Limb (tissue), 2 donors: ENCODE data around the gene FGF1.
A peak's percentile ranks its signal among the peaks of the same experiment; 100 is the strongest.
"Not testable (repeated sequence)": the region's sequence is repeated elsewhere in the genome, so short reads cannot be mapped to it uniquely, and the experiment has no call there.

Source experiments
- DNase-seq, 2 donors: peaks; one replicate each; pipeline ENCODE4 v3.0.0-alpha.2; 2016; ENCODE audit errors: extremely low spot score in 2 of 2

The FGF1 gene

DNA sequence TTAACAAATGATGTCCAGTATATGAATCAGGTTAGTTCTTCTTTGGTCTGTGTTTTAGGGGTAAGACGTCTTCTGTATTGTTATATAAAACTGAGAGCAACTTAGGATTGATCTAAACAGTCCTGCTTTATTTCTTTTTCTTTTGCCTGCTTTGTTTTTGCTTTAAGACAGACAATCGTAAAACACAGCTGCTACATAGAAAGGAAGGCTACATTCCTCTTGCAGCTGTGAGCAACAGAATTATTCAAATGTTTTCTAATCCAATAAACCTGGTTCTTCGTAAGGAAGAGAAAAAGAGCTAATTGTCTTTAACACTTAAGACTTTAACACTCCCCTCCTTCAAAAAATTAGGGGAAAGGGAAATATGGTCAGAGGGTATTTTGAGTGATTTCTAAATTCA is 14.6 kb downstream of the FGF1 start:
- DNase-seq, result peak in 1 of 2 donors; percentile 62

- peak in 1 of 2 donors; percentile 64 for DNase-seq
These were observed 15.1 kb downstream of the FGF1 start for GRCh38 chr5:142670804-142671203.

DNA sequence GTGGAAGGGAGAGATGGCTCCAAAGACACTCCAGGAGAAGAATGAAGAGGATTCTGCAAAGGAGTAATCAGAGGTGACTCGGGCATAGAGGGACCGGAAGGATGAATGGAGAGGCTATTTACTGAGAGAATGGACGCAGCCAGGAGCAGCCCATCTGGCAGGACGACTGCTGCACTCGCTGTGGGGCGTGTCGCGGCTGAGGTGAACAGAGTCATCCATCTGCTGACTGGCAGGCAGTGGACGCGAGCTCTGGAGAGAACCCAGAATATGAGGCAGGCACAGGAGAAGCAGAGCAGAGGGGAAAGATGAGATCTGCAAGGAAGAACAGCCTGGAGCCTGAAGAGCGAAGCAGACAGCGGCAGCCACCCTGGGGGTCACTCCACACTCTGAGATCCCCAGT is 16.4 kb downstream of the FGF1 start:
- no peak for DNase-seq

DNA sequence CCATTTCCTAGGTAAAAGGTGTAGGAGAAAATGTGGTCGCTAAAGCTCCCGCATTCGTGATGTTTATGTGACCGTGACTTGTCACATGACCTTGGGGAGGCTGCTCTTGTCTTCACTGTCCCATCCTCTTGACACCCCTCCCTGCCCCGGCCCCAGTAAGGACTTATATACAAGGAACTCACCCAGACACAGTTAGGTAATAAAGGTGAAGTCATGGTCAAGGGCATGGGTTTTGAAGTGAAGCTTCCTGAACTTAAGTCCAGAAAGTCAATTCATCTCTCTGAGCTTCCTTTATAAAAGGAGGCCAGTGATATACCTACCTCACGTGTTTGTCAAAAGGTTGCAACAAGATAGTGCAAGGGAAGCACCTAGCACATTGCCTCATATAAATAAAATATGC is 17.6 kb downstream of the FGF1 start:
- no peak for DNase-seq

- no peak for DNase-seq
These were observed 18.1 kb downstream of the FGF1 start for GRCh38 chr5:142667831-142668230.

DNA sequence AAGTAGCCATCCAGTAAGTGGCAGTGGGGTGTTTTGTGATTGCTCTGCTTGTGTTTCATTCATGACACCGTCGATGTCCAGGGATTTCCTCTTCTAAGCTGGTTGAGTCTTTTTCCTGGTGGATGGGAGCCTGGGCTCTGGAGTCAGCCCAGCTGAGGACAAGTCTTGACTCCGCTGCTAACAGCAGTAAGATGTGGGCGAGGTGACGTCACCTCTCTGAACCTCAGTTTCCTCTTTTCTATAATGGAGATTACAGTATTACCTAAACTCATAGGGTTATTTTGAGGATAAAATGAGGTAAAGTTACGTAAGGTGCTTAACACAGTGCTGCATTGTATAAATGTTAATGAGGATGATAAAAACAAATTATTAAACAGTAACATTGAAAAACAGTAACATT is 21.3 kb downstream of the FGF1 start:
- no peak for DNase-seq

DNA sequence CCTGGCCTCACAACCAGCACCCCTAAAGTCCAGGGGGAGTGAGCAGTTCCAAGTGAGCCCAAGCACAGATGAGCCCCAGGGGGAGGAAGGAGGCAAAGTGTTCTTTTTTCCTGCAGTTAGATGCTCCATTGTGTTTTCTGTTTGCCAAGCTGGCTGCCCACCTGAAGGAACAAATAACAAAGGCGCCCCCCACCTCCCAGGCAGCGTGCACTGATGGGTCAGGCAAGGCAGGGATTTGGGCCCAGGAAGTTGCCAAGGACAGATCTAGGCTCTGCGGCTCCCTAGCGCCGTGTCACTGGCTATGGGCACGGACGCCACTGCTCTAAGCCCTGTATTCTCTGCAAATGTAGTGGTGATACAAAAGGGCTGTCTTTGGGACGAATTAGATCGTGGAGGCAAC is 21.8 kb downstream of the FGF1 start:
- DNase-seq, result no peak

DNA sequence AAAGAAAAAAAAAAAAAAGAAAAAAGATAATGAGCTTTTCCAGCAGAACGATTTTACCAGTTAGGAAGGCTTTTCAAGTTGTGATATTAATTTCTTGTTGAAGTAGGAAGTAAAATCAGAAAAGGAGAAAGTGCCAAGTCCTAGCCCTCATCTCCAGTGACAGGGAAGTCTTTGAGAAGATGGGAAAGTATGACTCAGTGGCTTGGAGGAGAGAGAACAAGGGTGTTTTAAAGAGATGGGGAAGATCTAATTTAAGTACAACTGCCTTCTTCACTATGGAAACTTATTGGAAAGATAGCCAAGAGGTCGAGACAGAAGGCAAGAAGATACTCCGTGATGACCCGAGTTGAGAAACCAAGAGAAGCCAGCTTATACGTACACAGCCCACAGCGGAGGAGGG is 22.6 kb downstream of the FGF1 start:
- DNase-seq, result no peak

DNA sequence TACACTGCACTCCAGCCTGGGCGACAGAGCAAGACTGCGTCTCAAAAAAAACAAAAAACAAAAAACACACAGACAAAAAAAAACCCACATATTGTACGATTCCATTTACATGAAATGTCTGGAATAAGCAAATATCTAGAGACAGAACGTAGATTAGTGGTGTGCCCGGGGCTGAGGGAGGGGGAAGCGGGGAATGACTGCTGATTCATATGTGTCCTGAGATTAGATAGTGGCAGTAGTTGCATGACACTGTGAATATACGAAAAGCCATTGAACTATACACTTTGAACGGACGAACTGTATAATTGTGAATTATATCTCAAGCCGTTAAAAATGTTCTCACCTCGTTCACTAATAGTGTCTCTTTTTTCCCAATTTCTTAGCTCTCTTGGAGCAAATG is 23.9 kb downstream of the FGF1 start:
- DNase-seq, result no peak

GRCh38 chr5:142661143-142661542 is 24.7 kb downstream of the FGF1 start:
- no peak for DNase-seq

GRCh38 chr5:142660731-142661130 is 25.2 kb downstream of the FGF1 start:
- no peak for DNase-seq

GRCh38 chr5:142660196-142660595 is 25.7 kb downstream of the FGF1 start:
- no peak for DNase-seq

- no peak for DNase-seq
These were observed 26.5 kb downstream of the FGF1 start for GRCh38 chr5:142659405-142659804.

GRCh38 chr5:142658278-142658677 is 27.6 kb downstream of the FGF1 start:
- DNase-seq, result no peak

DNA sequence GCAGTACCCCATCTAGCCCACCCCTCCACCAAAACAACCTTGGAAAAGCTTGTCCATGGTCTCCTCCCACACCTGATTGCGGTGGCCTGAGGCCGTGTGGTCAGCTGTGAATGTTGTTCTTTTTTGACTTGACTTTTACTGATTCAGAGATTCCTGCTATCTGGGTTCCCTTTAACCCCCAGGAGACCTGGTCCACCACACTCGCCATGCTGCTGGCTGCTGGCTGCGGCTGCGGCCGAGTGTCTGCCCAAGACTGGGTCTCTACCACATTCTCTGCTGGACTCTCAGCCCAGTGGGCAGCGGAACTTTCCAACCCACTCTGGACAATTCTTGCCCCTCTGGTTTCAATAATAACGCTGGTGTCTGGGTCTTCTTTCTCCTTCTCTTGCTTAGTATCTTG is 28.4 kb downstream of the FGF1 start:
- DNase-seq, result no peak

DNA sequence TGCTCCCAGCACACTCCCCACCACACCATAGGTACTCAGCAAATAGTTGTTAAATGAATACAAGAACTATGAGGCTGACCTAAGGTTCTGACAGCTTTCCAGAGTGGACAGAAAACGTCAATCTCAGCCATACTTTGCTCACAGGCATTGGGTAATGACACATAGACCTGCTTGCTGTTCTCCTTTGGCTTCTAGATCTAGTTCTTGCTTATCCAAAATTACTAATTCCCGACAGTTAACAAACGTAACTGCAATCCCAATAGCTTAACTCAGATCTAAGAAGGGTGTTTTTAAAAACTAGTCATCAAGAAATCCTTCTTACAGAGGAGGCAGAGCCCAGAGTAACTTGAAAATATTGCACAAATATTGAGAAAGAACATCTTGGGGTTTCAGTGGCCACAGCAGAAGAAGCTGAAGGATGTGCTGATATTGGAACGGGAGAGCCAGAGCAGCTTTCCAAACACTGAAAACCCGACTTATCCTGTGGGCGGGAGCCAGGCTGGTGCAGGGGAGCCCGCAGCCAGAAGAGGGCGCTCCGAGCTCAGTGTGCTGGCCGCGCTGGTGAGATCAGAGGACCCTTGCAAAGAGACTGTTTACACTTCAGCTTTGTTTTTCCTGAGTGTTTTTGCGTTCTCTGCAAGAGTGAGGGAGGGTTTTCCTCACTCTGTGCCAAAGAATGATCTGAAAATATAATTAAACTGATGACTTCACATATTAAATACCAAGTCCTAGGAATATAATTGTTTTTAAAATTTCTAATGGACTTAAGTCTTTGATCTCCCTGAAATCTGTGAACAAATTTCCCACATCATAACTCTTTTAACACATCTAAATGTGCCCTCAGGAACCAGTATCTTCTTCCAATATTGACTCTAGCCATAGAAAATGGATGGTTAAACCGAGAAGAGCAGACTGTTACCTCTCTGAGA is 30.3 kb downstream of the FGF1 start:
- DNase-seq, result peak; percentile 90 to 93

DNA sequence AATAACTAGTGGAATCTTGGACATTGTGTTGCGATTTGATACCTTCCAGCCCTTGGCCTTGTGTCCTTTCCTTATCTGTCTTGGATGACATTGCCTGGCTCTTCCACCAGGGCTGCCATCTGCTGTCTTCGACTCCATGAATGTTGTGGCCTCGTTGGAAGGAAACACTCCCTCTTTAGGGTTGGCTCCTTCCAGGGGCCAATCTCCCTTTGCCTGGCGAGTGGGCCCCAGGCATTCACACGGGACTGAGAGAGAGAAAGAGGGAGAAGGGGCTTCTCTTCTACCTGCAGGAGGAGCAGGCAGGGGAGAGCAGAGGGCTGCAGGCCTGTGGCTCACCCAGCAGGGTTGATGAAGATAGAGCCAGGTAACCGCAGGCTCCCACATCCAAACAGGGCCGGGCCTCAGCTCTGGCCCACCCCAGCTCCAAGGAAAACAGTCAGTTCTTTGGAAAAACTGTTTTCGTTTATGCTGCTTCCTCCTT is 31.3 kb downstream of the FGF1 start:
- DNase-seq, result no peak

DNA sequence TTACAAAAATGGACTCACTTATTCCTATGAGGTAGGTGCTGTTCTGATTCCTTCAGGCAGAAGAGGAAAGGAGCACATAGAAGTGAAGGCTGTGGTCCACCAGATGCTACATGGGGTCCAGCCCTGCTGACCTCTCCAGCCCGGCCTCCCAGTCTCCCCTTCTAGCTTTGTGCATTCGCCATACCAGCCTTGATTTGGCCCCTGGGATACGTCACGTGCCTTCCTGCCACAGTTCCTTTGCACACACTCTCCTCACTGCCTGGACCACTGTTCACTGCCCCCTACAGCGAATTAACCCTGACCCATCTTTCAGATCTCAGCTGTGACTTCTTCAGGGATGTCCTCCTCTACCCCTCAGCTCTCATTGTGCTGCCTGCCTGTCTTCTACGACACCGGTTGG is 32.6 kb downstream of the FGF1 start:
- no peak for DNase-seq

- DNase-seq, result no peak
These were observed 33.3 kb downstream of the FGF1 start for GRCh38 chr5:142652563-142652962.

- no peak for DNase-seq
These were observed 35.0 kb downstream of the FGF1 start for GRCh38 chr5:142650881-142651280.

DNA sequence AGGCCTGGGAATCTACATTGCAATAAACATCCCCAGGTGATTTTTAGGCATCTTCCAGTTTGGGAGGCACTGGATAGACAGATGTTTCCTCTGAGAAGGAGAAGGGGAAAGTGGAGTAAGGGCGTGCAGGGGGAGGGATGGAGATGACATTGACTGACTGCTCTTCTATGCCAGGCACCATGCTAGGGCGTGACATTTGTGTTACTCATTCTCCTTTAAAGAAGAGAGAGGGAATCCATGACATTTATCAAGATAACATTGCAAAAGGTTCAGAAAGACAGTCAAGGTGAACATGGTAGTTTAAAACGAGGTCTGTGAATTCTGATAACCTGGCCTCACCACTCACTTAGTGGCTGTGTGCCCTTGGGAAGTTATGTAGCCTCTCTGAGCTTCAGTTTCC is 35.8 kb downstream of the FGF1 start:
- no peak for DNase-seq

DNA sequence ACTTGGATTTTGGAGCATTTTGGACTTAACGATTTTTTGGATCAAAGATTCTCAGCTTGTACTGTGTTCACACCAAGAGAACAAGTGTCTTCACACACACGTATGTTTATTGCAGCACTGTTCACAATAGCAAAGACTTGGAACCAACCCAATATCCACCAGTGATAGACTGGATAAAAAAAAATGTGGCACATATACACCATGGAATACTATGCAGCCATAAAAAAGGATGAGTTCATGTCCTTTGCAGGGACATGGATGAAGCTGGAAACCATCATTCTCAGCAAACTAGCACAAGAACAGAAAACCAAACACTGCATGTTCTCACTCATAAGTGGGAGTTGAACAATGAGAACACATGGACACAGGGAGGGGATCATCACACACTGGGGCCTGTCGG is 37.8 kb downstream of the FGF1 start:
- DNase-seq, result not testable (repeated sequence)

- no peak for DNase-seq
These were observed 40.4 kb downstream of the FGF1 start for GRCh38 chr5:142645456-142645855.
